ENCODE measurements around the gene BRICD5. TPM values are rescaled to one million over a fixed set of nuclear protein-coding genes. Genes with fewer than 3 reads are reported as not detected.

BRICD5 gene
- total RNA-seq, 1 donor from 2014 or later, result 10.1 TPM

GRCh38 chr16:2213817-2214718 lies 3.4 kb upstream of the BRICD5 start:
- peak overlapping the region; percentile 69 for H3K4me3 ChIP-seq (ENCODE audit: low read depth, low read length)
- TF ChIP-seq CTCF (conservative IDR thresholded peaks at IDR 0.05; ENCODE audit: low read depth, low read length), result no peak
- DNase-seq (ENCODE audit: low read depth), result no peak

GRCh38 chr16:2212362-2213324 lies 2.0 kb upstream of the BRICD5 start:
- peak overlapping the region; percentile 69 for H3K4me3 ChIP-seq (ENCODE audit: low read depth, low read length)
- DNase-seq (ENCODE audit: low read depth), result no peak
- no peak for TF ChIP-seq CTCF (conservative IDR thresholded peaks at IDR 0.05; ENCODE audit: low read depth, low read length)

GRCh38 chr16:2211923-2212347 lies 1.3 kb upstream of the BRICD5 start:
- no peak for DNase-seq (ENCODE audit: low read depth)
- no peak for TF ChIP-seq CTCF (conservative IDR thresholded peaks at IDR 0.05; ENCODE audit: low read depth, low read length)
- H3K4me3 ChIP-seq (ENCODE audit: low read depth, low read length), result peak overlapping the region; percentile 69

GRCh38 chr16:2210009-2210332 lies 692 bp downstream of the BRICD5 start:
- no peak for DNase-seq (ENCODE audit: low read depth)
- TF ChIP-seq CTCF (conservative IDR thresholded peaks at IDR 0.05; ENCODE audit: low read depth, low read length), result no peak
- H3K4me3 ChIP-seq (ENCODE audit: low read depth, low read length), result no peak overlapping the region

GRCh38 chr16:2209258-2210008 lies 1.2 kb downstream of the BRICD5 start:
- H3K4me3 ChIP-seq (ENCODE audit: low read depth, low read length), result no peak overlapping the region
- no peak for DNase-seq (ENCODE audit: low read depth)
- no peak for TF ChIP-seq CTCF (conservative IDR thresholded peaks at IDR 0.05; ENCODE audit: low read depth, low read length)

- H3K4me3 ChIP-seq (ENCODE audit: low read depth, low read length), result no peak overlapping the region
Measured at GRCh38 chr16:2208772-2209171, 1.9 kb downstream of the BRICD5 start.

More at GRCh38 chr16:2208772-2209171, 1.9 kb downstream of the BRICD5 start:
- no peak for TF ChIP-seq CTCF (conservative IDR thresholded peaks at IDR 0.05; ENCODE audit: low read depth, low read length)
- DNase-seq (ENCODE audit: low read depth), result no peak

All from epithelial cell of proximal tubule (primary cell).